Heart left ventricle (tissue), 13 donors: Measurements from ENCODE around the gene C8G.

Experiments
- CTCF ChIP-seq, 12 donors: fragments of 200-600 bp; sonication (generic) in 4 of 12; IDR thresholded peaks; one replicate each; pipeline versions ENCODE4 v1.5.0 to v1.8.0; 2018 to 2022; ENCODE audit warnings: antibody characterized with exemption in 12 of 12, mild to moderate bottlenecking in 5 of 12
- POLR2A ChIP-seq, 2 donors: fragments of 450-650 bp; IDR thresholded peaks; one replicate each; pipeline ENCODE4 v1.6.1; 2017; ENCODE audit warnings: antibody characterized with exemption in 2 of 2, mild to moderate bottlenecking in 2 of 2, moderate library complexity in 2 of 2
- donor health status: ischemic (EF 13 %, LVEDD 7.1; RV severe dilation, severe dysfunction).
- donor health status: DM: no; HTN: yes; CAD: no.
- donor health status: DM: no; HTN: no; CAD: no.
- donor health status: ischemic (EF 25% LVEDD 6.9; RV normal size, moderate dysfunction).
- donor health status: ischemic (EF 25% LVEDD 5.7; RV mildly dilated, moderate dysfunction).
- donor health status: ischemic (EF 35%, LVEDD 5.7; RV mildly dilated, moderate dysfunction).
- donor health status: nonischemic (EF 11% LVEDD 7.7; RV severe dilation, severe dysfunction).
- donor health status: DM: yes; HTN: yes; CAD: no.
- donor health status: PGD.
- donor health status: ischemic (EF 29% LVEDD 5.4; RV normal size, mild dysfunction).
- donor health status: nonischemic (EF 23%, LVEDD 6.1; RV moderate dilation, normal function).

DNA sequence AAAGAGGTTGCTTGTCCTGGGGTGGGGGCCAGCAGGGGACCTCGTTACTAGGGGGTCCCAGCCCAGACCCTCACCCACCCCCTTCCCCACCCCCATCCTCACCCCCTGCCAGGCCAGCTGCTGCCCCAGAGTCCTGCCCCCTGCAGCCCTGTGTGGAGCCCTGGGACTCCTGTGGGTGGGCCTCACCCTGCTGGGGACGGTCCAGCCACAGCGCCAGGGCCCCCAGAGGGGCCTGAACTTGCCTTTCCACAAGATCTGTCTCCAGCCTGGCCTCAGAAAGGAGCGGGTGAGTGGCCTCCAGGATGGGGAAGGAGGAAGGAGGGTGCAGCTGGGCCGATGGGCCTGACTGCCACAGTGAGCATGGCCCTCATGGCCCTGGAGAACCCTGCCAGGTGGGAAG, 24.7 kb downstream of the C8G start:
- TF ChIP-seq CTCF (IDR thresholded peaks at IDR 0.05): no peak
- TF ChIP-seq POLR2A (IDR thresholded peaks at IDR 0.05): no peak
